GM21737 (cell line): ENCODE results near the gene CAPNS1.
"Not testable (repeated sequence)": the region's sequence is repeated elsewhere in the genome, so short reads cannot be mapped to it uniquely, and the experiment has no call there.

Source experiments
- ATAC-seq: cut with Tn5 transposase; IDR thresholded peaks from one replicate; pipeline ENCODE4 v1.9.1; 2021; ENCODE audit warnings: mild to moderate bottlenecking, moderate library complexity; ENCODE audit not compliant: unreplicated experiment

The CAPNS1 gene

GRCh38 chr19:36149673-36150406 is 10.0 kb downstream of the CAPNS1 start:
- ATAC-seq: no peak

GRCh38 chr19:36150586-36150985 is 10.7 kb downstream of the CAPNS1 start:
- ATAC-seq: no peak

- ATAC-seq: no peak
Measured at GRCh38 chr19:36151144-36152018, 11.5 kb downstream of the CAPNS1 start.

- ATAC-seq: no peak
Measured at GRCh38 chr19:36152019-36152351, 12.1 kb downstream of the CAPNS1 start.

- ATAC-seq: no peak
Measured at GRCh38 chr19:36152352-36153091, 12.7 kb downstream of the CAPNS1 start, which contains the start of gene COX7A1. Gene COX7A1 (minus strand): TSS chr19:36152447. CDS start chr19:36152407, 40 bp downstream.

GRCh38 chr19:36153126-36153525 is 13.3 kb downstream of the CAPNS1 start:
- no peak for ATAC-seq

- no peak for ATAC-seq
Measured at GRCh38 chr19:36160821-36161596, 21.1 kb downstream of the CAPNS1 start.

GRCh38 chr19:36163813-36164212 is 23.9 kb downstream of the CAPNS1 start:
- no peak for ATAC-seq

GRCh38 chr19:36169084-36169760 is 29.4 kb downstream of the CAPNS1 start:
- ATAC-seq: no peak

- ATAC-seq: no peak
Measured at GRCh38 chr19:36172852-36173251, 33.0 kb downstream of the CAPNS1 start.

- not testable (repeated sequence) for ATAC-seq
Measured at GRCh38 chr19:36173846-36174245, 34.0 kb downstream of the CAPNS1 start.

GRCh38 chr19:36179077-36179476 is 39.2 kb downstream of the CAPNS1 start:
- not testable (repeated sequence) for ATAC-seq

GRCh38 chr19:36182612-36183244 is 42.9 kb downstream of the CAPNS1 start:
- ATAC-seq: no peak

GRCh38 chr19:36183245-36183628 is 43.4 kb downstream of the CAPNS1 start:
- ATAC-seq: no peak

GRCh38 chr19:36186722-36187121 is 46.9 kb downstream of the CAPNS1 start:
- not testable (repeated sequence) for ATAC-seq

- ATAC-seq: no peak
Measured at GRCh38 chr19:36196249-36196648, 56.4 kb downstream of the CAPNS1 start.

- ATAC-seq: no peak
Measured at GRCh38 chr19:36198119-36198518, 58.3 kb downstream of the CAPNS1 start.
